T follicular helper cell (primary cell): ENCODE data around the gene TFPT.

Experiments
- DNase-seq: peaks from one replicate; pipeline ENCODE4 v3.0.0-alpha.2; 2020; ENCODE audit warnings: low read depth

The TFPT gene

DNA sequence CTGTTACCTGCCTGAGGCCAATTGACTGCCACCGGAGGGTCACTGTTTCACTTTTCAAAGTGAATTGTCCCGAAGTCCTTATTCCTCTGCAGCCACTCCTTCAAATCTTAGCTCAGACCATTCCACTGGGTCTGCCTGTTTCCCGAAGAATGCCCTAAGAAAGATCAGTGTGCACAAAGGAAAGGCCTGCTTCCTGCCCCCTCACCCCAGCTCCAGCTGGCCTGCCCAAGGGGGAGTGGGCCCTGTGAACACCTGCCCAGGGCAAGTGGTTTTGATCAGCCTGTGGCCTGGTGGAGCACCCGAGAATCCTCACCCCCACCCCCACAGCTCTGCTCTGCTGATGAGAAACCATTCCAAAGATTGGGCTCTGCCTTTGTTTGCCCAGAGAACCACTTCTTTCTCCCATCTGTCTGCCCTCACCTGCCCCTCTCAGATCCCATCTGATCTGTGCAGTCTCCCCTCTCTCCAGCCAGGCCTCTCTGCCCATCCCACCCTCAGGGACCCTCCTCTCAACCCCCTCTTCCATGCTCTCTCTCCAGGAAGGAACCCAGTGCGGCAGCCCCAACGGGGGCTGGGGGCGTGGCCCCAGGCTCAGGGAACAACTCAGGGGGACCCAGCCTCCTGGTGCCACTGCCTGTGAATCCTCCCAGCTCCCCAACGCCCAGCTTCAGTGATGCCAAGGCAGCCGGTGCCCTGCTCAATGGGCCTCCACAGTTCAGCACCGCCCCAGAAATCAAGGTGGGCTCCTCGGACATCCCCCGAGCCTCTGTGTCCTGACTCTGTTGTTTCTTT, 33.8 kb upstream of the TFPT start:
- DNase-seq, result no peak

DNA sequence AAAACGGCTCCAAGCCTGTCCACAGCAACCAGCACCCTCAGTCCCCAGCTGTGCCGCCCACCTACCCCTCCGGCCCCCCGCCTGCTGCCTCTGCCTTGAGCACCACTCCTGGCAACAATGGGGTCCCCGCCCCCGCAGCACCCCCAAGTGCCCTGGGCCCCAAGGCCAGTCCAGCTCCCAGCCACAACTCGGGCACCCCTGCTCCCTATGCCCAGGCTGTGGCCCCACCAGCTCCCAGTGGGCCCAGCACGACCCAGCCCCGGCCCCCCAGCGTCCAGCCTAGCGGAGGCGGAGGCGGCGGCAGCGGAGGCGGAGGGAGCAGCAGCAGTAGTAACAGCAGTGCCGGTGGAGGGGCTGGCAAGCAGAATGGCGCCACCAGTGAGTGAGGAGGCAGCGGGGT, 32.7 kb upstream of the TFPT start:
- DNase-seq, result no peak

DNA sequence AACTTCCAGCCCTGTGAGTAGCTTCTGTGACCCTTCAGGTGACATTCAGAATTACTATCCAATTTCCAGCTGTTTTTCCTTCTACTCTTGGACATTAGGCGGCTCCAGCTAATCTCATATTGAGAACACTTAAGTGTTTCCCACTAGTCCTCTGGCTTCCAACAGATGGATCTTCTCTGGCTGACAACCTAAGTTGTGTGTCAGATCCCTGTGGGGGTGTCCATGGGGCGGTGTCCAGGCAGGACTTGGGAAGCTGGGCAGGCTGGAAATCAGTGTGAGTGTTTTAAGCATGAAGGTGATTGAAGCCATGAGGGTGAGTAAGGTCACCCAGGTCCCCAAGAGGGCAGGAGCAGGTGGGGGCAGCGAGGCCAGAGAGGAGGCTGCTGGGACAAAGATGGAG, 32.2 kb upstream of the TFPT start:
- DNase-seq, result no peak

DNA sequence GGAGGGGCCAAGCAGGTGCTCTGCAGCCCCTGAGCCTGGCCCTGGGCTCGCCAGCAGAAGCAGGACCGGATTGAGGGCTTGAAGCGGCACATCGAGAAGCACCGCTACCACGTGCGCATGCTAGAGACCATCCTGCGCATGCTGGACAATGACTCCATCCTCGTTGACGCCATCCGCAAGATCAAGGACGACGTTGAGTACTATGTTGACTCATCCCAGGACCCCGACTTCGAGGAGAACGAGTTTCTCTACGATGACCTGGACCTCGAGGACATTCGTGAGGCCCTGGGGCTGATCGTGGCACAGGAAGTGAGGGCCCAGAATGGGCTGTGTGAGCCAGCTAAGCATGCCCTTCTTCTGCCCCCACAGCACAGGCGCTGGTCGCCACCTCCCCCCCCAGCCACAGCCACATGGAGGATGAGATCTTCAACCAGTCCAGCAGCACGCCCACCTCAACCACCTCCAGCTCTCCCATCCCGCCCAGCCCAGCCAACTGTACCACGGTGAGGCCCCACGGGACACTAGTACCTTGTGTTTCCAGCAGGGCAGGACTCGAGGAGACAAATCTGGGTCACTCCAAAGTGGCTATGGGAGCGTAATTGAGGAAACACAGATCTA, 30.2 kb upstream of the TFPT start:
- DNase-seq, result no peak

- no peak for DNase-seq
Observed at GRCh38 chr19:54142166-54142780, 26.8 kb upstream of the TFPT start.

DNA sequence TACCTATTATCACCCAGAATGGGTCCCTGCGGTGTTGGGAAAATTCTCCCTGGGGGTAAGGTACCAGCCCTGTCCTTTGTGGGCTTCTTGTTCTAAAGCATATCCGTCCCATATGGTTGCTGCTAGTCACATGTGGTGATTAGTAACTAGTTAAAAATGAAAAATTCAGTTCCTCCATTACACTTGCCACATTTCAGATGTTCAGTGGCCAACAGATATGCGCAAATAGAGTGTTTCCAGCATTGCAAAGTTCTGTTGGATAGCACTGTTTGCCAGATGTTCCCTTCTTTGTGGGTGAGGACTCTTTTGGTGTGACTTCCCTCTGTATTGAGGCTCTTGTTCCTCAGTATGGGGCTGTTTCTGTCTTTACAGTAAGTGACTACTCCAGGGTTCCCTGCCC, 25.9 kb upstream of the TFPT start:
- no peak for DNase-seq

GRCh38 chr19:54138489-54139256, 23.2 kb upstream of the TFPT start:
- no peak for DNase-seq

DNA sequence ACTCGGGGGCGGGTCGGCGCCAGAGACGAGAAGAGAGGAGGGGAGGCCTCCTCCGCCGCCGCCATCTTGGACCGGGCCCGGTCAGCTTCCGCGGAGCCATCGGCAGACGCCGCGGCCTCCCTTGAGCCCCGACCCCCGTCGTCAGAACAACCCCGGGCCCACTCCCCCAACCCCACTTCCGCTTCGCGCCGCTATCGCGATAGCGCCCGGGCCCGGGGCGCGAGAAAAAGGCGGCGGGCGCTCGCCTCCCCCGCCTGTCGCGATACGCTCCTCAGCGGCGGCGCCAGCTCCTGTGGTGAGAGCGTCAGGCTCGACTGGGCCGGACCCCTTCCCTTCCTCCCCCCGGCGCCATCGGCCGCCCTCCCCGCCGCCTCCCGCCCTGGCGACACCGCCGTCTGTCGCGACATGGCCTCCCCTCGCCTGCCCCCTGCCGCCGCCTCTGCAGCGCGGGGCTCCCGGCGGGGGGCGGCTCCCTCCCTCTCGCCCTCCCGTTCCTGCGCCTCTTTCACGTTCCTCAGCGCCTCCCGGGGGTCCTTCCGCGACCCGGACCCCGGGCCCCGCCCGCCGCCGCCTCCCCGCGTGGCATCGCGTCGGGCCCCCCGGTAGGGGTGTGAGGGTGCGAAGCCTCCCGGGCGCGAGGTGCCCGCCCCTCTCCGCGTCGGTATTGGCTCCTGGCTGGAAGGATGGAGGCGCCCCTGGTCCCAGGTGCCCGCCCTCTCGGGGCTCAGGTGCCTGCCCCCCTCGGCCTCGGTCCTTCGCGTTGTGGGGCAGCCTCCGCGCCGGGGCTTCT, 22.4 kb upstream of the TFPT start, which contains the start of gene CNOT3:
Gene CNOT3 (plus strand): TSS at position 64 of the 790 bp plus-strand sequence. CDS start 5,217 bp downstream, outside the sequence.
- peak; percentile 24 for DNase-seq

- DNase-seq, result peak; percentile 99
Observed at GRCh38 chr19:54136864-54137698, 21.6 kb upstream of the TFPT start.

DNA sequence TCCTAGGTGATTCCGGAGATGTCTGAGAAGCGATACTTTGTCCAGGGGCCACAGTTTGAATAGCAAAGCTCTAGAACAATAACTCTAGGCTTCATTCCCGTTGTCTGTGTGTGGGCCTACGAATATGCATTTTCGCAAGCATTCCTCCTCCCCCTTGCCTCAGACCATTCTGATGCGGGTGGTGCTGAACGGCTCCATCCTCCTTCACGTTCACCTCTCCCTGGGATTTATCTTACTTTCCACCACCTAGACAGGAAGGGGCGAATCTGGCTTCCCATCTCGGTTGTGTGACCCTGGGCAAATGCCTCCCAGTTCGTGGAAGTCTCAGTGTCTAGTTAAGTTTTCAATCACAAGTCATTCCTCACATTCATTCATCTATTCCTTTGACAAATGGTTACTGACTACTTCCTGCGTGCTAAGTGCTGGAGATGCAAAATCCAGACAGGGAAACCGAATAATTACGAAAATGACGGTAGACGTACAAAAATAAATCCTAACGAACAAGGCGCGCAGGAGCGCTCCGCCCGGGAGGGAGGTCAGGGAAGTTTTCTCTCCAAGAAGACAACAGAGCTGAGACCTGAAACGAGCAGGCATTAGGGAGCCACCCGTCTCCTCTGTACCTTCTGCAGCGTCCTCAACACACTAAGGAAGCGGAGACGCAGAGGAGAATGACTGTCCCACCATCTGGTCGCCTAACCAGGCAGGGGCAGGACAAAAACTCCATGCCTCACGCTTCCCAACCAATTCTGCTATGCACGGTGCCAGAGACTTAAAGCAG, 20.8 kb upstream of the TFPT start:
- no peak for DNase-seq

GRCh38 chr19:54133957-54134590, 18.6 kb upstream of the TFPT start:
- no peak for DNase-seq

DNA sequence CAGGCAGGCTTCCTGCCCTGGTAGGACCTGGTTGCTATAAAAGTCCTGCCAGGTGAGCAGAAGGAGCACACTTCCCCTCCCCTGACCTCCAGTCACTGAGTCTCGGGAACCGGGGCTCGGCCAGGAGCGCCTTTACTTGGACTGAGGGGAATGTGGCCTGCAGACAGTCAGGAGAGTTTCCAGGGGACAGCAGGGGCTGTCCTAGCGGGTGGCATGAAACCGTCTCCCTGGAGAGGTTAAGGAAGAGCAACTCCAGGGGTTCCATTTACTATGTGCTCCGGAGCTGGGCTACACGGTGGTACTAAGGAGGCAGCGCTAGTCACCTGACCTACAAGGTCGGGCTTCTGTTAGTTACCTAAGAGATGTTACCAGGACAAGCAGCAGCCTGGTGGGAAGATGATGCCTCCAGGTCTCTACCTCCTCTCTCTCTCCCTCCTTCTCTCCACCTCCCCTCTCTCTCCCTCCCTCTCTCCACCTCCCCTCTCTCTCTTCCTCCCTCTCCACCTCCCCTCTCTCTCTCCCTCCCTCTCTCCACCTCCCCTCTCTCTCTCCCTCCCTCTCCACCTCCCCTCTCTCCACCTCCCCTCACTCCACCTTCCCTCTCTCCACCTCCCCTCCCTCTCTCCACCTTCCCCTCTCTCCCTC, 18.0 kb upstream of the TFPT start:
- no peak for DNase-seq

GRCh38 chr19:54129617-54129996, 14.2 kb upstream of the TFPT start:
- no peak for DNase-seq

DNA sequence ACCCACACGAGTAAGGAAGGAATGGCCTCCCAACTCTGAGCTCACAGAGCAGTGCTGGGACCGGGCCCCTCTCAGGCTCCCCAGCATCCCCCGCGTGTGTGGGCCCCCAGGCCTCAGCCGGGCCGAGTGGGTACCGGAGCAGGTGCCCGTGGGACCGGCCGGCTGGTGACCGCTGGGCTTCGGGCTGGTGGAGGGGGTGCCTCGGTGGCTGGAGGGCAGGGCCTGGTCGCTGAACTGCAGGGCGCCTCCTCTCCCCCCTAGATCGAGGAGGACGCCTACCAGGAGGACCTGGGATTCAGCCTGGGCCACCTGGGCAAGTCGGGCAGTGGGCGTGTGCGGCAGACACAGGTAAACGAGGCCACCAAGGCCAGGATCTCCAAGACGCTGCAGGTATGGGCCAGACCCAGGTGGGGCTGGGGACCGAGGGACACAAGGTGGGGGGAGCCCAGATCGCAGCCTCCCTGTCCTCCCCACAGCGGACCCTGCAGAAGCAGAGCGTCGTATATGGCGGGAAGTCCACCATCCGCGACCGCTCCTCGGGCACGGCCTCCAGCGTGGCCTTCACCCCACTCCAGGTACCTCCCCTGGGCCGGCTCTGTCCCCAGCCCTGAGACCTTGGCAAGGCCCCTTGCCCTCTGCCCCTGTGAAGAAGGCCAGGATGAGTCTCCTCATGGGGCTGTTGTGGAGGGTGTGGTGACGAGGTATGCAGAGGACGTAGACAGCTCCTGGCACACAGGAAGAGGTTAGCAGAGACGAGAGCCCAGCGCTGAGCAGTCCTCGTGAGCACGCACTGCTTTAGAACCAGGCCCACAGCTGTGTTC, 13.5 kb upstream of the TFPT start:
- no peak for DNase-seq

DNA sequence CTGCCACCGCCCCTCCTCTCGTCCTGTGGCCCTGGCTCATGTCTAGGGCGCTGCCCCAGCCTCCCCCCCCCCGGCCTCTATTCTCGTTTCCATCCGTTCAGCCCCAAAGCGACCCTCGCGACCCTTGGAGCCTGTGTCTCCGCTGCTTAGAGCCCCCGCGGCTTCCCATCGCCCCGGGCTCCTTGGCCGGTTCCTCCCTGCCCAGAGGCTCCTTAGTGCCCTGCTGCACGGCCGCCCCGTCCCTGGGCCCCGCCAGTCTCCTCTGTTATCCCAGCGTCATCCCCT, 12.9 kb upstream of the TFPT start:
- no peak for DNase-seq

- DNase-seq, result no peak
Observed at GRCh38 chr19:54127688-54128440, 12.4 kb upstream of the TFPT start.

- no peak for DNase-seq
Observed at GRCh38 chr19:54125713-54126112, 10.3 kb upstream of the TFPT start.

- DNase-seq, result no peak
Observed at GRCh38 chr19:54124393-54124792, 8.9 kb upstream of the TFPT start.
